Karpas-422 (cell line): Measurements from ENCODE around the gene MGA. TPM values are rescaled to one million over a fixed set of nuclear protein-coding genes. Genes with fewer than 3 reads are reported as not detected.

ENCODE experiments used
- DNase-seq: peaks from one replicate; pipeline ENCODE4 v3.0.0-alpha.2; 2015
- H2AFZ ChIP-seq: fragments of 200-600 bp; sonication (generic); 2 replicates; pipeline ENCODE4 v1.6.1; 2014; ENCODE audit warnings: antibody characterized with exemption, low read length, mixed read lengths
- H3K27ac ChIP-seq: fragments of 200-600 bp; sonication (generic); 2 replicates; pipeline ENCODE4 v1.5.1; 2014; ENCODE audit warnings: mild to moderate bottlenecking, low read length, moderate library complexity
- H3K27me3 ChIP-seq: fragments of 200-600 bp; sonication (generic); 2 replicates; pipeline ENCODE4 v1.6.1; 2014; ENCODE audit warnings: low read length, mixed read lengths
- H3K36me3 ChIP-seq: fragments of 200-600 bp; sonication (generic); 2 replicates; pipeline ENCODE4 v1.6.1; 2014; ENCODE audit warnings: low read length, mixed read lengths; ENCODE audit not compliant: insufficient read depth
- H3K4me1 ChIP-seq: fragments of 200-600 bp; sonication (generic); 2 replicates; pipeline ENCODE4 v1.6.1; 2014; ENCODE audit warnings: mild to moderate bottlenecking, low read length, mixed read lengths
- H3K4me2 ChIP-seq: fragments of 200-600 bp; sonication (generic); 2 replicates; pipeline ENCODE4 v1.6.1; 2014; ENCODE audit warnings: low read length, low read depth, mild to moderate bottlenecking; ENCODE audit not compliant: poor library complexity, severe bottlenecking
- H3K4me3 ChIP-seq: fragments of 200-600 bp; sonication (generic); 2 replicates; pipeline ENCODE4 v1.5.1; 2014; ENCODE audit warnings: mild to moderate bottlenecking, antibody characterized with exemption, low read length, mixed read lengths
- H3K79me2 ChIP-seq: fragments of 200-600 bp; sonication (generic); 2 replicates; pipeline ENCODE4 v1.6.1; 2014; ENCODE audit warnings: mild to moderate bottlenecking, low read length, mixed read lengths
- H3K9ac ChIP-seq: fragments of 200-600 bp; sonication (generic); 2 replicates; pipeline ENCODE4 v1.6.0; 2014; ENCODE audit warnings: low read length
- H3K9me2 ChIP-seq: fragments of 200-600 bp; sonication (generic), shearing (Covaris generic); replicated peaks from 2 replicates; pipeline ENCODE4 v1.6.0; 2014; ENCODE audit warnings: mild to moderate bottlenecking, low read length, moderate library complexity; ENCODE audit not compliant: insufficient read depth
- H3K9me3 ChIP-seq: fragments of 300-700, 200-600 bp; sonication (generic); 2 replicates; pipeline ENCODE4 v1.6.1; 2014; ENCODE audit warnings: low read length, mixed read lengths
- H4K20me1 ChIP-seq: fragments of 200-600 bp; sonication (generic); 2 replicates; pipeline ENCODE4 v1.6.1; 2014; ENCODE audit warnings: mild to moderate bottlenecking, antibody characterized with exemption, low read length, low read depth; ENCODE audit not compliant: insufficient read depth
- total RNA-seq: library from RNA; depleted of rRNA; stranded (reverse); fragments of >200 nt; shearing (Covaris generic); gene quantifications from 2 replicates; pipeline ENCODE4 v1.2.3, GENCODE V29; 2014; ENCODE audit warnings: low replicate concordance

Gene MGA
- total RNA-seq, 1 experiment from 2014 or later = 68.1 TPM

GRCh38 chr15:41799488-41799805 is 139.2 kb downstream of the MGA start:
- Histone ChIP-seq H3K9me2 (no peaks in the 10 kb centered on the region), H3K27me3 (no peaks in the 10 kb centered on the region), H3K9ac (no peak overlapping the region), H3K4me2 (no peak overlapping the region), H3K27ac (no peak overlapping the region), H3K79me2 (peaks cover 46% of the 10 kb centered on the region), H3K4me1 (peaks cover 3% of the 10 kb centered on the region; the same call in 1 of the 2 replicates), H3K36me3 (0 out of 2 replicates have a peak, but pooled peaks cover 6% of the 10 kb centered on the region), H4K20me1 (no peaks in the 10 kb centered on the region), H3K9me3 (no peaks in the 10 kb centered on the region), H3K4me3 (no peak overlapping the region), H2AFZ (no peak overlapping the region)
- no peak for DNase-seq

GRCh38 chr15:41801185-41801584 is 141.0 kb downstream of the MGA start:
- Histone ChIP-seq H3K4me1 (0 out of 2 replicates have a peak, but pooled peaks cover 3% of the 10 kb centered on the region), H3K9ac (no peak overlapping the region), H2AFZ (no peak overlapping the region), H3K9me2 (no peaks in the 10 kb centered on the region), H4K20me1 (no peaks in the 10 kb centered on the region), H3K79me2 (peaks cover 32% of the 10 kb centered on the region), H3K27me3 (no peaks in the 10 kb centered on the region), H3K36me3 (0 out of 2 replicates have a peak, but pooled peaks cover 6% of the 10 kb centered on the region), H3K27ac (no peak overlapping the region), H3K9me3 (no peaks in the 10 kb centered on the region), H3K4me3 (no peak overlapping the region), H3K4me2 (no peak overlapping the region)
- no peak for DNase-seq

DNA sequence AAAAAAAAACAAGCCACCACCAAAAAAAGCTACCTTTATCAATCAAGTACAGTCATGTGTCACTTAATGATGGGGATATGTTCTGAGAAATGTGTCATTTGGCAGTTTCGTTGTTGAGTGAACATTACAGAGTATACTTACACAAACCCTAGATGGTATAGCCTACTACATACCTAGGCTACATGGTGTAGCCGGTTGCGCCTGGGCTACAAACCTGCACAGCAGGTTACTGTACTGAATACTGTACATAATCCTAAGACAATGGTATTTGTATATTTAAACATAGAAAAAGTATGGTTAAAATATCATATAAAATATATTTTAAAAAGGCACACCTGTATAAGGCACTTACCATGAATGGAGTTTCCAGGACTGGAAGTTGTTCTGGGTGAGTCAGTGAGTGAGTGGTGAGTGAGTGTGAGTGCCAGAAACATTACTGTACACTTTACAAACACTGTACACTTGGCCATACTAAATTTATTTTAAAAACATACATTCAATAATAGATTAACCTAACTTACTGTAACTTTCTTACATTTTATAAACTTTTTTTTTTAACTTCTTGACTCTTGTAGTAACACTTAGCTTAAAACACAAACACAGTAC is 141.7 kb downstream of the MGA start:
- no peaks in the 10 kb centered on the region for H3K9me2 ChIP-seq
- H3K4me1 ChIP-seq = 0 out of 2 replicates have a peak, but pooled peaks cover 3% of the 10 kb centered on the region
- H3K4me2 ChIP-seq = no peak overlapping the region
- no peaks in the 10 kb centered on the region for H4K20me1 ChIP-seq
- 0 out of 2 replicates have a peak, but pooled peaks cover 6% of the 10 kb centered on the region for H3K36me3 ChIP-seq
- peaks cover 26% of the 10 kb centered on the region for H3K79me2 ChIP-seq
- no peak for DNase-seq
- H3K4me3 ChIP-seq = no peak overlapping the region
- H3K9ac ChIP-seq = no peak overlapping the region
- no peak overlapping the region for H2AFZ ChIP-seq
- no peaks in the 10 kb centered on the region for H3K27me3 ChIP-seq
- no peaks in the 10 kb centered on the region for H3K9me3 ChIP-seq
- no peak overlapping the region for H3K27ac ChIP-seq

DNA sequence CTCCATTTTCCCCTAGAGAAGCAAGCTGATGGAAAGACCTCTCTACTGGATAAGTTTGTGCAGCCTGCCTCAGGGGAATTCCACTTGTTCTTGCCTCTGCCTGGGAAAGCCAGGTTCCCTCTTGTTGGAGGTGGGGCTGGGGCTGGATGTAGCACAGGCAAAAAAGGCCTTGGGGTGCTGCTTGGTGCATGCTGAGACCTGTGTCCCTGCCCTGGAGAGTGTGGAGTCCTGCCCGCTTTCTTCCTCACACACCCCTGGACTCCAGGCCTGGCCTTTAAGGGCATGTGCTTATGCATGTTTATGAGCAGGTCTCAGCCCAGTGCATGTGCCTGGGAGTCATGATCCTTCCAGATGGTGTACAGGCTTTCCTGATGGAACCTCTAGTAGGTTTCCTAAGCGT is 144.2 kb downstream of the MGA start:
- Histone ChIP-seq H3K27ac (no peak overlapping the region), H3K27me3 (no peaks in the 10 kb centered on the region), H4K20me1 (no peaks in the 10 kb centered on the region), H3K79me2 (peaks cover 14% of the 10 kb centered on the region), H3K4me2 (no peak overlapping the region), H3K9ac (no peak overlapping the region), H3K36me3 (0 out of 2 replicates have a peak, but pooled peaks cover 6% of the 10 kb centered on the region), H2AFZ (no peak overlapping the region), H3K9me2 (no peaks in the 10 kb centered on the region), H3K4me1 (peaks cover 11% of the 10 kb centered on the region), H3K9me3 (no peaks in the 10 kb centered on the region), H3K4me3 (no peak overlapping the region)
- DNase-seq = no peak

DNA sequence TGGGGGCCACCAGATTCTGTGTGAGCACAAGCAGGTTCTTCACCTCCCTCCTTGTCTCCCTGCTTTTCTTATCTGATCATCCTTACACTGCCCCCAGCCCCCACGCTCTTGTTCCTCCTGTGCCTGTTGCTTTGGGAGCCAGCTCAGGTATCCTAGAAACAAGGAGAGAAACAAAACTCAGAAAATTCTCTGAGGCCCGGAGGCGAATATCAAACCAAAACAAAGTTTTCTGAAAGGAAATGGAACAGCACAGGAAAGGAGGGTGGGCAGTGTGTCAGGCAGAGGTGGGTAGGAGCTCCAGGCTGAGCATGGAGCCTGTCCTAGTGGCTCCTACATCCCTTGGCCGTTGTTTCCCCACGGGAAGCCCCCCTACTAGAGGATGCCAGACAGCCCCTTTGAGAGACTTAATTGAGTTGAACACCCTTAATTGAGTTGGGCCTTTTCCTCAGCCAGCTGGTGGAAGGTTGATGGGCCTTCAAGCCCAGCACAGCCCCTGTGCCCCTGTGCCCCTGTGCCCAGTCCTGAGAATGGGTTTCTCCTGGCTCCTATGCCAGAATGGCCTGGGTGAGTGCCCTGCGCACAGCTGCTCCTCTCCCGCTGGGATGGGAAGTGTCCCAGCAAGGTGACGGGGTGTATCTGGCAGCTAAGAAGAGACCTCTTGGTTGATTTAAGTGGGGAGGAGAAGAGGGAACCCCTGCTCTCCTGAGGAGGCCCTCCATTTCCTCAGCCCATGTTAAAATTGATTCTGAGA is 144.9 kb downstream of the MGA start:
- Histone ChIP-seq H3K36me3 (0 out of 2 replicates have a peak, but pooled peaks cover 6% of the 10 kb centered on the region), H3K4me3 (no peak overlapping the region), H3K9me2 (no peaks in the 10 kb centered on the region), H3K4me2 (no peak overlapping the region), H3K9me3 (no peaks in the 10 kb centered on the region), H4K20me1 (no peaks in the 10 kb centered on the region), H3K9ac (no peak overlapping the region), H3K27me3 (no peaks in the 10 kb centered on the region), H3K79me2 (peaks cover 6% of the 10 kb centered on the region), H3K27ac (no peak overlapping the region), H3K4me1 (peaks cover 15% of the 10 kb centered on the region), H2AFZ (no peak overlapping the region)
- DNase-seq = no peak

DNA sequence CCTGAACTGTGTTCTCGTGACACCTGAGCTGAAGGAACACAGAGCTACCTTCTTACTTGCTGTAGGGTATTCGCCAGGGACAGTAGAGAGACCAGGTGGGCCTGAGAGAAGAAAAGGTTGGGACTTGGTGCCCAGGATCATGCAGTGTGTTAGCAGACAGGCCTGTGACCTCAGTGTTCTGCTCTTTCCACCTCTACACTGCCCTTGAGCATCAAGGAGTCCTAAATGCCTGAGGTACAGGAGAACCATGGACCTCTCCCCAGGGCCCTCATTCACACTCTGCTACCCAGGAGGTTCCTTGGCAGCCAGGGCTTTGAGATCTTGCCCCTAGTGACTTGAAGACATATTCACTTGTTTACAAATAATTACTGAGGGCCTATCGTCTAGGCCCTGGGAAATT is 145.5 kb downstream of the MGA start:
- Histone ChIP-seq H3K4me1 (peaks cover 21% of the 10 kb centered on the region), H3K4me2 (no peak overlapping the region), H3K4me3 (no peak overlapping the region), H3K9me3 (no peaks in the 10 kb centered on the region), H3K9me2 (no peaks in the 10 kb centered on the region), H3K79me2 (peaks cover 3% of the 10 kb centered on the region), H2AFZ (no peak overlapping the region), H3K36me3 (0 out of 2 replicates have a peak, but pooled peaks cover 5% of the 10 kb centered on the region), H3K9ac (no peak overlapping the region), H3K27ac (no peak overlapping the region), H3K27me3 (no peaks in the 10 kb centered on the region), H4K20me1 (no peaks in the 10 kb centered on the region)
- no peak for DNase-seq

DNA sequence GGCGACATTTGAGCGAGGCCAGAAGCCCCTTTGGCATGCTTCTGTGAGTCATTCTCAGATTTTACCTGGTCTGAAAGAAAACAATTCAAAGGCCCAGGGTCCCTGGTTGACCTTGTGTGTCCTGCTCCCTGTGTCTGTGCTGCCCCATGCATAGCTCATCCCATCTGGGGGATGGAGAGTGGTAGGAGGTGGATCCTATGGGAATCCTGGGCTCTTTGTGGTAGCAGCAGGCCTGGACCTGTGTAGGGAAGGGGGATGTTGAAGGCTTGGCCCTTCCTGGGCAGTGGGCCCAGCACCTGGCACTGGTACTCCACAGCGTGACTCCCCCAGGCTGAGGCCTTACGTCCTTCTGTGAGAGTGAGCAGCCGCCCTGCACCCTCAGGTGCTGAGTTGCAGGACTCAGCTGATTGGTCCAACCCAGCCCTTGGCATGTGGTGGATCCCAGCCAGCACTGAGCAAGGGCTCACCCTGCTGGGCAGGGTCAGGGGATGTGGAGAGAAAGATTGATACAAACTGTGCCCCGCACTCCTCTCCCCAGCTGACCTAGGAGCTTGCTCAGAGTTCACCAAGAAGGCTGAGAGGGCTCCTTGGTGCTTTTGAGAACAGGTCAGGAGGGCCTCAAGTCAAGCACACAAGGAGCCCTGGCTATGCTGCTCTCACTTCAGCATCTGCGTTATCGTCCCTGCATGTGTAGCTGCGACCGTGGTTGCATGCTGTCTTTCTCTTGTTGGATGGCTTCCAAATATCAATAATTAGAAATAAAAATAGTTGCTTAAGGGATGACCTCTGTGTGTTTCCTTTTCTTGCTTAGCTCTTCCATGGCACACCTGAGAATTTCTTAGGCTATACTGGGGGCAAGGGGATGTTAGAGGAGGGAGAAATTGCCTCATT is 146.3 kb downstream of the MGA start:
- H2AFZ ChIP-seq = no peak overlapping the region
- no peak for DNase-seq
- no peak overlapping the region for H3K4me2 ChIP-seq
- H3K36me3 ChIP-seq = no peaks in the 10 kb centered on the region
- no peak overlapping the region for H3K4me3 ChIP-seq
- H4K20me1 ChIP-seq = no peaks in the 10 kb centered on the region
- no peaks in the 10 kb centered on the region for H3K9me2 ChIP-seq
- H3K79me2 ChIP-seq = no peaks in the 10 kb centered on the region; the same call in none of the 2 replicates
- H3K4me1 ChIP-seq = peaks cover 26% of the 10 kb centered on the region
- H3K27me3 ChIP-seq = no peaks in the 10 kb centered on the region
- H3K9ac ChIP-seq = no peak overlapping the region
- no peak overlapping the region for H3K27ac ChIP-seq
- no peaks in the 10 kb centered on the region for H3K9me3 ChIP-seq

- Histone ChIP-seq H3K4me1 (peaks cover 26% of the 10 kb centered on the region), H3K9ac (peak overlapping the region; percentile 2; the same call in 1 of the 2 replicates), H3K4me3 (no peak overlapping the region), H3K9me3 (no peaks in the 10 kb centered on the region), H3K4me2 (peak overlapping the region; percentile 28), H3K36me3 (no peaks in the 10 kb centered on the region), H3K27me3 (no peaks in the 10 kb centered on the region), H2AFZ (no peak overlapping the region), H3K79me2 (no peaks in the 10 kb centered on the region; the same call in none of the 2 replicates), H4K20me1 (no peaks in the 10 kb centered on the region), H3K9me2 (no peaks in the 10 kb centered on the region), H3K27ac (peak overlapping the region; percentile 36)
- no peak for DNase-seq
These were observed 148.9 kb downstream of the MGA start for GRCh38 chr15:41809121-41809520.
